GM12878 (cell line): ENCODE measurements around the gene COPZ1. TPM values are rescaled to one million over a fixed set of nuclear protein-coding genes. Genes with fewer than 3 reads are reported as not detected.

ENCODE experiments used
- ATF7 ChIP-seq: fragments of 450-650 bp; IDR thresholded peaks from 2 replicates; pipeline ENCODE4 v1.6.1; 2016; ENCODE audit warnings: low read depth, mild to moderate bottlenecking
- BHLHE40 ChIP-seq, 2 experiments: fragments of 450-650 bp in 1 of 2; IDR thresholded peaks; 2 replicates each; pipeline ENCODE4 v1.6.1; 2011 to 2017; ENCODE audit warnings: low read depth in 2 of 2, borderline replicate concordance in 1 of 2, improper control_type of control experiment in 1 of 2, low read length in 1 of 2, mild to moderate bottlenecking in 1 of 2
- ETV6 ChIP-seq, 2 experiments: fragments of 450-650 bp in 1 of 2; IDR thresholded peaks in 1 of 2; conservative IDR thresholded peaks in 1 of 2; 2 replicates each; pipeline ENCODE4 v1.6.1; 2014; ENCODE audit warnings: antibody characterized with exemption in 1 of 2, borderline replicate concordance in 1 of 2, low read depth in 1 of 2, mild to moderate bottlenecking in 1 of 2, moderate library complexity in 1 of 2
- EZH2 ChIP-seq: IDR thresholded peaks from 2 replicates; pipeline ENCODE4 v1.6.1; 2012; ENCODE audit warnings: low read depth, mild to moderate bottlenecking, control low read depth, inconsistent platforms, low read length, borderline replicate concordance; ENCODE audit not compliant: control insufficient read depth
- FOS ChIP-seq: IDR thresholded peaks from 3 replicates; pipeline ENCODE4 v1.6.1; 2011; ENCODE audit warnings: borderline replicate concordance; ENCODE audit not compliant: insufficient read length; ENCODE audit errors: extremely low read depth
- HDAC2 ChIP-seq: fragments of 200-600 bp; sonication (generic); IDR thresholded peaks from 2 replicates; pipeline ENCODE4 v1.6.1; 2017
- HDGF ChIP-seq: fragments of 450-650 bp; IDR thresholded peaks from 2 replicates; pipeline ENCODE4 v1.6.1; 2016; ENCODE audit warnings: antibody characterized with exemption
- NFIC ChIP-seq: IDR thresholded peaks from 2 replicates; pipeline ENCODE4 v1.6.1; 2012; ENCODE audit warnings: low read depth, mild to moderate bottlenecking, inconsistent platforms, low read length, moderate library complexity
- POLR2AphosphoS5 ChIP-seq: IDR thresholded peaks from 2 replicates; pipeline ENCODE4 v1.6.1; 2011; ENCODE audit warnings: mild to moderate bottlenecking, low read length, inconsistent platforms
- SMAD1 ChIP-seq: fragments of 450-650 bp; IDR thresholded peaks from 2 replicates; pipeline ENCODE4 v1.6.1; 2018; ENCODE audit warnings: mild to moderate bottlenecking, low read depth; ENCODE audit not compliant: partially characterized antibody
- SMARCA5 ChIP-seq: fragments of 450-650 bp; IDR thresholded peaks from 2 replicates; pipeline ENCODE4 v1.6.1; 2017; ENCODE audit warnings: mild to moderate bottlenecking
- SMC3 ChIP-seq: IDR thresholded peaks from 2 replicates; pipeline ENCODE4 v1.6.1; 2011; ENCODE audit warnings: low read length, improper control_type of control experiment, borderline replicate concordance
- SPI1 ChIP-seq: IDR thresholded peaks from 2 replicates; pipeline ENCODE4 v1.6.1; 2011; ENCODE audit warnings: low read depth, mild to moderate bottlenecking, low read length, moderate library complexity, borderline replicate concordance; ENCODE audit not compliant: insufficient read depth
- TAF1 ChIP-seq: IDR thresholded peaks from 2 replicates; pipeline ENCODE4 v1.6.1; 2011; ENCODE audit warnings: mild to moderate bottlenecking, low read depth, low read length, borderline replicate concordance
- WRNIP1 ChIP-seq: IDR thresholded peaks from 2 replicates; pipeline ENCODE4 v1.6.1; 2011; ENCODE audit warnings: low read depth, low read length, improper control_type of control experiment, borderline replicate concordance
- ZNF24 ChIP-seq: fragments of 450-650 bp; IDR thresholded peaks from 2 replicates; pipeline ENCODE4 v1.6.1; 2017; ENCODE audit warnings: antibody characterized with exemption, mild to moderate bottlenecking
- polyA plus RNA-seq, 11 experiments: library from polyadenylated mRNA; depleted of rRNA in 4 of 11; unstranded in 6 of 11; stranded (reverse) in 5 of 11; fragments of >200 nt; fragmentation: Nextera tagmentation in 4 of 11; fragmentation: Illumina TruSeq in 1 of 11; extraction: Ambion mirVana in 4 of 11; extraction: Trizol in 1 of 11; gene quantifications; 1 replicate in 1 of 11; 2 replicates in 10 of 11; pipeline versions ENCODE4 v1.2.1 to v1.2.3, GENCODE V29; 2011 to 2016; ENCODE audit warnings: inconsistent platforms in 2 of 11, missing spikeins in 2 of 11, low read depth in 1 of 11
- total RNA-seq, 4 experiments: library from RNA; depleted of rRNA in 3 of 4; stranded (reverse); fragments of >200 nt in 3 of 4; fragmentation: Illumina TruSeq in 1 of 4; extraction: Trizol in 1 of 4; gene quantifications; 2 replicates each; pipeline versions ENCODE4 v1.2.1 to v1.2.3, GENCODE V29; 2013 to 2021
- TF ChIP-seq, protein P1 (sequence below): fragments of 450-650 bp; IDR thresholded peaks from 2 replicates; pipeline ENCODE4 v1.6.1; 2017; ENCODE audit warnings: mild to moderate bottlenecking, moderate library complexity
- TF ChIP-seq, protein P2 (sequence below): IDR thresholded peaks from 2 replicates; pipeline ENCODE4 v1.6.1; 2012; ENCODE audit warnings: low read depth, low read length, improper control_type of control experiment
- TF ChIP-seq, protein P3 (sequence below): IDR thresholded peaks from 2 replicates; pipeline ENCODE4 v1.6.1; 2011; ENCODE audit warnings: low read depth, mild to moderate bottlenecking, low read length, moderate library complexity, borderline replicate concordance; ENCODE audit errors: extremely low read depth
- TF ChIP-seq, protein P4 (sequence below): fragments of 450-650 bp; IDR thresholded peaks from 2 replicates; pipeline ENCODE4 v1.6.1; 2017; ENCODE audit warnings: low read depth, mild to moderate bottlenecking, moderate library complexity

COPZ1 gene
- total and polyA plus RNA-seq, 10 of the 15 experiments (the other 5 are each of a cell fraction or from before 2014, with no cell fraction given), result 112 to 378 (median 184) TPM

DNA sequence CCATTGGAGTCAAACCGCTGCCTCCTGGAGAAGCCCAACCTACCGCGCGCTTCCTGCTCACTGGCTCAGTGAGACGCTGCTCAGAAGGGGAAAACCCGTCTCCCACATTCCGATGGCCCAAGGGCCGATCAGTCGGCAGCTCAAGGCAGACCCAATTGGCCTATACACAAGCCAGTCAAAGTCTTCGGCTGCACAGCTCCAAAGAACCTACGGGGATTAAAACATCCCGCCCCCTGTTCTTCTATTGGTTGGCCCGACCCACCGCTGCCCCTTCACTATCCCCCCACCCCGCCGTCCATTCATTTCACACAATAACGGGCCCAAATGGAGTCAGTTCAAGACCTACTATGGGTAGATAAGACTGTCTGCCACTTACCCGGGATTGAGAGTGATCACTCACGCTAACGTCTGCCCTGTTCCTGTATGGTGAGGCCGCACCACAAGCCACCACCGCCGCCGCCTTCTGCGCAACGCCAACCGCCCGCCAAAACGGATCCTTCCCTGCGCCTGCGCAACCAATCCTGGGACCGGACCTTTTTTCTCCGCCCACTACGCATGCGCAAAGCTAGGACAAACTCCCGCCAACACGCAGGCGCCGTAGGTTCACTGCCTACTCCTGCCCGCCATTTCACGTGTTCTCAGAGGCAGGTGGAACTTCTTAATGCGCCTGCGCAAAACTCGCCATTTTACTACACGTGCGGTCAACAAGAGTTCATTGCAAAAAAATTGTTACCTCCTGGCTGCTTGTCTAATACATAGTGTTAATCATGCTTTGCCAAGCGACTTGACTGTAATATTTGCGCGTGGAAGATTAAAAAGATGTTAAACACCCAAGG, 45.1 kb upstream of the COPZ1 start, which contains the start of gene CBX5 (continued):
- TF ChIP-seq, protein P1, sequence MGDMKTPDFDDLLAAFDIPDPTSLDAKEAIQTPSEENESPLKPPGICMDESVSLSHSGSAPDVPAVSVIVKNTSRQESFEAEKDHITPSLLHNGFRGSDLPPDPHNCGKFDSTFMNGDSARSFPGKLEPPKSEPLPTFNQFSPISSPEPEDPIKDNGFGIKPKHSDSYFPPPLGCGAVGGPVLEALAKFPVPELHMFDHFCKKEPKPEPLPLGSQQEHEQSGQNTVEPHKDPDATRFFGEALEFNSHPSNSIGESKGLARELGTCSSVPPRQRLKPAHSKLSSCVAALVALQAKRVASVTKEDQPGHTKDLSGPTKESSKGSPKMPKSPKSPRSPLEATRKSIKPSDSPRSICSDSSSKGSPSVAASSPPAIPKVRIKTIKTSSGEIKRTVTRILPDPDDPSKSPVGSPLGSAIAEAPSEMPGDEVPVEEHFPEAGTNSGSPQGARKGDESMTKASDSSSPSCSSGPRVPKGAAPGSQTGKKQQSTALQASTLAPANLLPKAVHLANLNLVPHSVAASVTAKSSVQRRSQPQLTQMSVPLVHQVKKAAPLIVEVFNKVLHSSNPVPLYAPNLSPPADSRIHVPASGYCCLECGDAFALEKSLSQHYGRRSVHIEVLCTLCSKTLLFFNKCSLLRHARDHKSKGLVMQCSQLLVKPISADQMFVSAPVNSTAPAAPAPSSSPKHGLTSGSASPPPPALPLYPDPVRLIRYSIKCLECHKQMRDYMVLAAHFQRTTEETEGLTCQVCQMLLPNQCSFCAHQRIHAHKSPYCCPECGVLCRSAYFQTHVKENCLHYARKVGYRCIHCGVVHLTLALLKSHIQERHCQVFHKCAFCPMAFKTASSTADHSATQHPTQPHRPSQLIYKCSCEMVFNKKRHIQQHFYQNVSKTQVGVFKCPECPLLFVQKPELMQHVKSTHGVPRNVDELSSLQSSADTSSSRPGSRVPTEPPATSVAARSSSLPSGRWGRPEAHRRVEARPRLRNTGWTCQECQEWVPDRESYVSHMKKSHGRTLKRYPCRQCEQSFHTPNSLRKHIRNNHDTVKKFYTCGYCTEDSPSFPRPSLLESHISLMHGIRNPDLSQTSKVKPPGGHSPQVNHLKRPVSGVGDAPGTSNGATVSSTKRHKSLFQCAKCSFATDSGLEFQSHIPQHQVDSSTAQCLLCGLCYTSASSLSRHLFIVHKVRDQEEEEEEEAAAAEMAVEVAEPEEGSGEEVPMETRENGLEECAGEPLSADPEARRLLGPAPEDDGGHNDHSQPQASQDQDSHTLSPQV, result no peak
- TF ChIP-seq, protein P2, sequence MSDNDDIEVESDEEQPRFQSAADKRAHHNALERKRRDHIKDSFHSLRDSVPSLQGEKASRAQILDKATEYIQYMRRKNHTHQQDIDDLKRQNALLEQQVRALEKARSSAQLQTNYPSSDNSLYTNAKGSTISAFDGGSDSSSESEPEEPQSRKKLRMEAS, result peak; percentile 92
- TF ChIP-seq SMAD1, result peak; percentile 16
- no peak for TF ChIP-seq SPI1
- TF ChIP-seq HDGF, result peak; percentile 70; the same call in 1 of the 2 replicates
- no peak; the same call in 1 of the 2 replicates for TF ChIP-seq NFIC
- peak; percentile 92 to 95 for TF ChIP-seq BHLHE40 (IDR thresholded peaks at IDR 0.05; ENCODE audit: borderline replicate concordance in 1 of 2, low read depth in 2 of 2, low read length in 1 of 2)
- no peak for TF ChIP-seq ETV6 (conservative IDR thresholded peaks at IDR 0.05 in 1 of 2, IDR thresholded peaks at IDR 0.05 in 1 of 2; ENCODE audit: borderline replicate concordance in 1 of 2, low read depth in 1 of 2)
- no peak for TF ChIP-seq ATF7
- peak; percentile 95 for TF ChIP-seq POLR2AphosphoS5
- TF ChIP-seq TAF1, result peak; percentile 62; the same call in 1 of the 2 replicates
- TF ChIP-seq EZH2, result no peak
- TF ChIP-seq, protein P3, sequence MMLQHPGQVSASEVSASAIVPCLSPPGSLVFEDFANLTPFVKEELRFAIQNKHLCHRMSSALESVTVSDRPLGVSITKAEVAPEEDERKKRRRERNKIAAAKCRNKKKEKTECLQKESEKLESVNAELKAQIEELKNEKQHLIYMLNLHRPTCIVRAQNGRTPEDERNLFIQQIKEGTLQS, result 0 out of 2 replicates have a peak, but pooled peaks have one; percentile 18
- TF ChIP-seq HDAC2, result no peak
- TF ChIP-seq, protein P4, sequence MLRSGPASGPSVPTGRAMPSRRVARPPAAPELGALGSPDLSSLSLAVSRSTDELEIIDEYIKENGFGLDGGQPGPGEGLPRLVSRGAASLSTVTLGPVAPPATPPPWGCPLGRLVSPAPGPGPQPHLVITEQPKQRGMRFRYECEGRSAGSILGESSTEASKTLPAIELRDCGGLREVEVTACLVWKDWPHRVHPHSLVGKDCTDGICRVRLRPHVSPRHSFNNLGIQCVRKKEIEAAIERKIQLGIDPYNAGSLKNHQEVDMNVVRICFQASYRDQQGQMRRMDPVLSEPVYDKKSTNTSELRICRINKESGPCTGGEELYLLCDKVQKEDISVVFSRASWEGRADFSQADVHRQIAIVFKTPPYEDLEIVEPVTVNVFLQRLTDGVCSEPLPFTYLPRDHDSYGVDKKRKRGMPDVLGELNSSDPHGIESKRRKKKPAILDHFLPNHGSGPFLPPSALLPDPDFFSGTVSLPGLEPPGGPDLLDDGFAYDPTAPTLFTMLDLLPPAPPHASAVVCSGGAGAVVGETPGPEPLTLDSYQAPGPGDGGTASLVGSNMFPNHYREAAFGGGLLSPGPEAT, result peak; percentile 60; the same call in 1 of the 2 replicates
- TF ChIP-seq SMARCA5, result no peak; the same call in 1 of the 2 replicates
- TF ChIP-seq SMC3, result no peak
- peak; percentile 67 for TF ChIP-seq FOS
- no peak for TF ChIP-seq WRNIP1
- TF ChIP-seq ZNF24, result no peak
